ENCODE data around the gene ERCC2.
"Not testable (repeated sequence)": the region's sequence is repeated elsewhere in the genome, so short reads cannot be mapped to it uniquely, and the experiment has no call there.

ERCC2 gene

GRCh38 chr19:45352914-45353796, 17.2 kb downstream of the ERCC2 start:
- no peak for DNase-seq

GRCh38 chr19:45352471-45352870, 17.9 kb downstream of the ERCC2 start:
- DNase-seq = no peak

- DNase-seq = no peak
Measured at GRCh38 chr19:45352062-45352461, 18.3 kb downstream of the ERCC2 start.

- DNase-seq = no peak
Measured at GRCh38 chr19:45351401-45351952, 18.9 kb downstream of the ERCC2 start.

- no peak for DNase-seq
Measured at GRCh38 chr19:45350477-45351058, 19.8 kb downstream of the ERCC2 start.

GRCh38 chr19:45349430-45349941, 20.9 kb downstream of the ERCC2 start:
- DNase-seq = no peak

GRCh38 chr19:45349126-45349415, 21.3 kb downstream of the ERCC2 start:
- no peak for DNase-seq

GRCh38 chr19:45348367-45349125, 21.8 kb downstream of the ERCC2 start:
- no peak for DNase-seq

- DNase-seq = no peak
Measured at GRCh38 chr19:45347570-45348366, 22.6 kb downstream of the ERCC2 start.

GRCh38 chr19:45346449-45346848, 23.9 kb downstream of the ERCC2 start:
- no peak for DNase-seq

GRCh38 chr19:45345506-45345860, 24.9 kb downstream of the ERCC2 start:
- DNase-seq = no peak

- DNase-seq = no peak
Measured at GRCh38 chr19:45344621-45345505, 25.5 kb downstream of the ERCC2 start.

GRCh38 chr19:45342911-45343310, 27.5 kb downstream of the ERCC2 start:
- DNase-seq = no peak

GRCh38 chr19:45340899-45341453, 29.4 kb downstream of the ERCC2 start:
- no peak for DNase-seq

- peak in 2 of 3 donors; percentile 10 to 25 for DNase-seq
Measured at GRCh38 chr19:45340232-45340898, 30.0 kb downstream of the ERCC2 start, which contains the start of gene KLC3. Gene KLC3 (plus strand): TSS chr19:45340750. CDS start chr19:45345542, 4,792 bp downstream.

- DNase-seq = no peak
Measured at GRCh38 chr19:45339629-45340028, 30.7 kb downstream of the ERCC2 start.

- no peak for DNase-seq
Measured at GRCh38 chr19:45336696-45337251, 33.6 kb downstream of the ERCC2 start.

- not testable (repeated sequence) for DNase-seq
Measured at GRCh38 chr19:45334881-45335280, 35.5 kb downstream of the ERCC2 start.

- peak in 2 of 3 donors; percentile 19 to 34 for DNase-seq
Measured at GRCh38 chr19:45333609-45334303, 36.6 kb downstream of the ERCC2 start.

All from suppressor macrophage treated with lipopolysaccharide for 1 hour (primary cell).